Effector memory CD4-positive, alpha-beta T cell (primary cell): ENCODE measurements around the gene PMM1.
"Not testable (repeated sequence)": the region's sequence is repeated elsewhere in the genome, so short reads cannot be mapped to it uniquely, and the experiment has no call there.

Experiments used
- DNase-seq, 3 donors: peaks; one replicate each; pipeline ENCODE4 v3.0.0-alpha.2; 2020
- H3K27ac ChIP-seq: 2 replicates; pipeline ENCODE4 v1.7.0; 2013; ENCODE audit warnings: mild to moderate bottlenecking, low read length, moderate library complexity; ENCODE audit not compliant: insufficient read depth, poor library complexity, severe bottlenecking
- H3K27me3 ChIP-seq: replicated peaks from 2 replicates; pipeline ENCODE4 v1.7.0; 2013; ENCODE audit warnings: mild to moderate bottlenecking, low read length; ENCODE audit not compliant: insufficient read depth, control insufficient read depth, poor library complexity, severe bottlenecking
- H3K36me3 ChIP-seq: 2 replicates; pipeline ENCODE4 v1.7.0; 2013; ENCODE audit warnings: mild to moderate bottlenecking, low read length, moderate library complexity; ENCODE audit not compliant: control insufficient read depth, insufficient read depth
- H3K4me1 ChIP-seq: 2 replicates; pipeline ENCODE4 v1.7.0; 2013; ENCODE audit warnings: low read length, mild to moderate bottlenecking; ENCODE audit not compliant: control insufficient read depth, insufficient read depth, poor library complexity, severe bottlenecking
- H3K4me3 ChIP-seq: 2 replicates; pipeline ENCODE4 v1.7.0; 2013; ENCODE audit warnings: low read length, low read depth, mild to moderate bottlenecking; ENCODE audit not compliant: insufficient read depth, poor library complexity, severe bottlenecking
- H3K9me3 ChIP-seq: 2 replicates; pipeline ENCODE4 v1.7.0; 2013; ENCODE audit warnings: mild to moderate bottlenecking, low read length, moderate library complexity; ENCODE audit not compliant: control insufficient read depth
- total RNA-seq, 3 donors: gene quantifications; one replicate each; lab custom pipeline; 2026; lab: John Stamatoyannopoulos, UW

Gene PMM1
- 13.1 to 19.6 (median 15.7) reads per million in 3 donors for total RNA-seq

- Histone ChIP-seq H3K9me3 (no peaks in the 10 kb centered on the region), H3K4me3 (peak within 1 kb of the TSS; percentile 80), H3K4me1 (peaks cover 8% of the 10 kb centered on the region), H3K36me3 (peaks cover 5% of the 10 kb centered on the region), H3K27me3 (no peaks in the 10 kb centered on the region), H3K27ac (peak within 1 kb of the TSS; percentile 63)
- peak; percentile 100 for DNase-seq
These were observed at the start of gene PMM1 for GRCh38 chr22:41589391-41590241. PMM1 (minus strand) TSS chr22:41589840; CDS start chr22:41589805, 35 bp downstream.

DNA sequence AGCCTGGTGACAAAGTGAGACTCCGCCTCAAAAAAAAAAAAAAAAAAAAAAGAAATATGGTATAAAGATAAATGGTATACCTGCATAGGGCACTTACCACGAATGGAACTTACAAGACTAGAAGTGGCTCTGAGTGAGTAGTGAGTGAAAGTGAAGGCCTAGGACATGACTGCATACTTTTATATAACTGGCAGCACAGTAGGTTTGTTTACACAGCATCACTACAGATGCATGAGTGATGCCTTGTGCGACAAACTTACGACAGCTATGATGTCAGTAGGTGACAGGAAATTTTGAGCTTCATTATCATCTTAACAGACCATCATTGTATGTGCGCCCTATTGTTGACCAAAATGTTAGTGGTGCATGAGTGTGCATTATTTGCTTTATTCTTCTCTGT, 49.1 kb upstream of the PMM1 start:
- no peak overlapping the region for H3K4me3 ChIP-seq
- H3K9me3 ChIP-seq = no peaks in the 10 kb centered on the region
- no peaks in the 10 kb centered on the region for H3K27me3 ChIP-seq
- H3K27ac ChIP-seq = no peak overlapping the region
- peaks cover 83% of the 10 kb centered on the region for H3K36me3 ChIP-seq
- no peaks in the 10 kb centered on the region for H3K4me1 ChIP-seq
- DNase-seq = no peak

DNA sequence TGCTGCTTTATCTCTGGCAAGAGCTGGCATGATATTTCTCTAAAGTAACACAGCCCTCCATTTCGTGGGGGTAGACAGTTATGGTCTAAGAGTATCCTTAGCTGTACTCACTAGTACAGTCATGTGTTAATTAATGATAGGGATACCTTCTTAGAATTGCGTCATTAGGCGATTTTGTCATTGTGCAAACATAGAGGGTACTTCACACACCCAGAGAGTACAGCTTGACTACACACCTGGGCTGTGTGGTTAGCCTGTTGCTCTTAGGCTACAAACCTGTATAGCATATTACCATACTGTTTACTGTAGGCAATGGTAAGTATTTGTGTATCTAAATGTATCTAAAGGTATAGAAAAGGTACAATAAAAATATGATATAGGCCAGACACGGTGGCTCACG, 48.5 kb upstream of the PMM1 start:
- no peak for DNase-seq
- H3K4me1 ChIP-seq = no peaks in the 10 kb centered on the region
- peaks cover 81% of the 10 kb centered on the region for H3K36me3 ChIP-seq
- H3K27me3 ChIP-seq = no peaks in the 10 kb centered on the region
- no peaks in the 10 kb centered on the region for H3K9me3 ChIP-seq
- no peak overlapping the region for H3K27ac ChIP-seq
- H3K4me3 ChIP-seq = no peak overlapping the region

GRCh38 chr22:41637623-41638022, 48.0 kb upstream of the PMM1 start:
- H3K27ac ChIP-seq, DNase-seq, H3K9me3 ChIP-seq, H3K27me3 ChIP-seq, H3K4me1 ChIP-seq, H3K4me3 ChIP-seq: not testable (repeated sequence)
- peaks cover 76% of the 10 kb centered on the region for H3K36me3 ChIP-seq

DNA sequence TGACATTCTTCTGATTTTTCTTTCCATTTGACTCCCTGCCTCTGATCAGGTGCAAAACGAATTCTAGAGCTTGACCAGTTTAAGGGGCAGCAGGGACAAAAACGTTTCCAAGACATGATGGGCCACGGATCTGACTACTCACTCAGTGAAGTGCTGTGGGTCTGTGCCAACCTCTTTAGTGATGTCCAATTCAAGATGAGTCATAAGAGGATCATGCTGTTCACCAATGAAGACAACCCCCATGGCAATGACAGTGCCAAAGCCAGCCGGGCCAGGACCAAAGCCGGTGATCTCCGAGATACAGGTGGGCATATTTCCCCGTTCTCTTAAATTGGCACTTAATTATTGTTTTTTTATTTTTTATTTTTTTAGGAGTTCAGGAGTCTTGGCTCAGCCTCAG, 46.8 kb upstream of the PMM1 start:
- Histone ChIP-seq H3K27ac (no peak overlapping the region), H3K36me3 (peaks cover 70% of the 10 kb centered on the region), H3K4me3 (no peak overlapping the region), H3K9me3 (no peaks in the 10 kb centered on the region), H3K4me1 (no peaks in the 10 kb centered on the region), H3K27me3 (no peaks in the 10 kb centered on the region)
- no peak for DNase-seq

GRCh38 chr22:41634610-41635009, 45.0 kb upstream of the PMM1 start:
- H3K36me3 ChIP-seq = peaks cover 61% of the 10 kb centered on the region
- not testable (repeated sequence) for H3K27ac ChIP-seq, DNase-seq, H3K27me3 ChIP-seq, H3K4me1 ChIP-seq, H3K4me3 ChIP-seq, H3K9me3 ChIP-seq

GRCh38 chr22:41631615-41632014, 42.0 kb upstream of the PMM1 start:
- H3K27me3 ChIP-seq, H3K9me3 ChIP-seq, H3K4me3 ChIP-seq, H3K27ac ChIP-seq, DNase-seq, H3K4me1 ChIP-seq: not testable (repeated sequence)
- H3K36me3 ChIP-seq = peaks cover 59% of the 10 kb centered on the region

- H3K9me3 ChIP-seq, H3K4me3 ChIP-seq, DNase-seq, H3K4me1 ChIP-seq, H3K27ac ChIP-seq, H3K27me3 ChIP-seq: not testable (repeated sequence)
- peaks cover 54% of the 10 kb centered on the region for H3K36me3 ChIP-seq
These were observed 41.5 kb upstream of the PMM1 start for GRCh38 chr22:41631115-41631514.

DNA sequence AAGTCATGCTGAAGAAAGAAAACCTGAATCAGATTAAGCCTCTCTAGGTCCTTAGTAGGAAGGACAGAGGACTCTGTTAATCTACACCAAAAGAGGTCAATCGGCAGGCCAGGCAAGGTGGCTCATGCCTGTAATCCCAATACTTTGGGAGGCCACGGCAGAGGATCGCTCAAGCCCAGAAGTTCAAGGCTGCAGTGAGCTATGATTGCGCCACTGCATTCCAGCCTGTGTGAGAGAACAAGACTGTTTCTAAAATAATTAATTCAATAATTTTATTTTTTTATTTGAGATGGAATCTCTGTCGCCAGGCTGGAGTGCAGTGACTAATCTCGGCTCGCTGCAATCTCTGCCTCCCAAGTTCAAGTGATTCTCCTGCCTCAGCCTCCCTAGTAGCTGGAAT, 35.9 kb upstream of the PMM1 start:
- Histone ChIP-seq H3K9me3 (no peaks in the 10 kb centered on the region), H3K4me1 (peaks cover 11% of the 10 kb centered on the region), H3K36me3 (peaks cover 51% of the 10 kb centered on the region), H3K27ac (no peak overlapping the region), H3K27me3 (no peaks in the 10 kb centered on the region), H3K4me3 (no peak overlapping the region)
- no peak for DNase-seq

DNA sequence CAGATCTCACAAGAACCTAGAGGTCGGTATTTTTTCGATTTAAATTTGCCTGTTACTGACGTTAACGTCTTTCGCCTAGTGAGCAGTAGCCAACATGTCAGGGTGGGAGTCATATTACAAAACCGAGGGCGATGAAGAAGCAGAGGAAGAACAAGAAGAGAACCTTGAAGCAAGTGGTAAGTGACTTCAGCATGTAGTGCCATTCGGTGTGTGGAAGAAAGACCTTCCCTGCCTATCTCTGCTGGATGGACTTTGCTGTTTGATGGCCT, 32.2 kb upstream of the PMM1 start:
- no peaks in the 10 kb centered on the region for H3K27me3 ChIP-seq
- H3K27ac ChIP-seq = peak overlapping the region; percentile 100
- no peaks in the 10 kb centered on the region for H3K9me3 ChIP-seq
- peaks cover 24% of the 10 kb centered on the region for H3K4me1 ChIP-seq
- peak overlapping the region; percentile 96 for H3K4me3 ChIP-seq
- peaks cover 20% of the 10 kb centered on the region for H3K36me3 ChIP-seq
- no peak for DNase-seq
